Measurements from ENCODE around the gene VOPP1.

GRCh38 chr7:55554038-55554437 is 18.3 kb downstream of the VOPP1 start:
- no peak for TF ChIP-seq POLR2A (IDR thresholded peaks at IDR 0.05)
- no peak for TF ChIP-seq CTCF (IDR thresholded peaks at IDR 0.05 in 8 of 11, conservative IDR thresholded peaks at IDR 0.05 in 3 of 11)
- TF ChIP-seq POLR2AphosphoS5 (IDR thresholded peaks at IDR 0.05): no peak

All from spleen (tissue), 7 donors.